GM19397 (cell line): Measurements from ENCODE around the gene PDSS2.
"Not testable (repeated sequence)": the region's sequence is repeated elsewhere in the genome, so short reads cannot be mapped to it uniquely, and the experiment has no call there.

Source experiments
- ATAC-seq: cut with Tn5 transposase; IDR thresholded peaks from one replicate; pipeline ENCODE4 v1.9.1; 2021; ENCODE audit warnings: mild to moderate bottlenecking, moderate library complexity; ENCODE audit not compliant: unreplicated experiment

PDSS2 gene

GRCh38 chr6:107186047-107186446 is 273.3 kb downstream of the PDSS2 start:
- no peak for ATAC-seq

DNA sequence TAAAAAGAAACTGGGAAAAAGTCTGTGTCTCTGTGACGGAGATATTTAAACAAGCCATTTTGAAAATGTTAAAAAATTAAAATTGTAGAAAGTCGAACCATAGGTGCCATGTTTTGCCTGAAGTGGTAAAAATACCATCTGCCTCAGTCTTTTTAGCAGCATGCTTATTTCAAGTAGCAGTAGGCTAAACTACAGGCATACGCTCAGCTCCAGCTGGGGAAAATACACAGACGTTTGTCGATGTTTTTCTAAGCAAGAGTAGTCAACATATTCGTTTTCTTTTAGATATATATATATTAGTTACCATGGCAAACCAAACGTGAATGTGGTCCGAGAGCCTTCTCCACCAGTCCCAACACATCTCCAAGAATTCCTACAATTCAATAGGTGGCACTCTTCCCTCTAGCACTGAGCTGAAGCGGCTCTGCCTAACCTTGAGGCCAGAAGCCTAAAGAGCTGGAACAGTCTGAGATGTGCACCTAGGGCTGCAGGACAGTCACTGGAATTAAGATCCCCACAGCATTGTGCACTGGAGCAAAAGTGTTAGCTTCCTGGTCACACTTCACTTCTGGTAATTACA is 273.9 kb downstream of the PDSS2 start:
- no peak for ATAC-seq

GRCh38 chr6:107184435-107184834 is 274.9 kb downstream of the PDSS2 start:
- ATAC-seq: no peak

GRCh38 chr6:107180099-107180498 is 279.3 kb downstream of the PDSS2 start:
- ATAC-seq: no peak

DNA sequence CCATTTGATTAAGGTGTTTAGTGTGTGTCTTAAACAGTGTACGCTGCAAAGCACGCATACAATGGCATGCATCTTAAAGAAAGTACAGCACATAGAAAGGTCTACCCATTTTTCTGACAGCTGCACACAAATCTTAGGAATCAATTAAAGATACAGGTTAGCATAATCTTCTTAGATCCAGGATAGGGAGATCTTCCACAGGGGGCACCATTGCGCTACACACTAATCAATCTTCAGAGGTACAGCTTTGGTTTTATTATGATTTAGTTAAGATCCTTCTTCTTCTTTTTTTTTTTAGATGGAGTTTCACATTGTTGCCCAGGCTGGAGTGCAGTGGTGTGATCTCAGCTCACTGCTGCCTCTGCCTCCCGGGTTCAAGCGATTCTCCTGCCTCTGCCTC is 280.4 kb downstream of the PDSS2 start:
- no peak for ATAC-seq

DNA sequence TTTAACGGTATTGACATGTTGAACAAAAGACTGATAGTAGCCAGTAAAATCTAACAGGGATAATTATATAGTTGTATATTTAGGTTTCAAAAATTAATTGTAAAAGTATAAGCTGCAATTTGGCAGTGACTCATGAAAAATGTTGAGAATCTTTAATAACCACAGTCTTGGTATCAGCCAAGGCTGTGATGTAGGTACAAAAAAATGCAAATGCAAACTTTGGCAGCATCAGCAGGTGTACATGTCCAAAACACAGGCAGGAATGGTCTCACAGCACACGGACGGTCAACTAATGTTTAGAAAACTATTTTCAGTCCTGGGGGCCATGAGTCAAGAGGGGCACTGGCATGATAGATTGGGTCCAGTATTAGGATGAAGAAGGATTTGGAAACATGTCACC is 285.6 kb downstream of the PDSS2 start:
- ATAC-seq: no peak

GRCh38 chr6:107171513-107171912 is 287.9 kb downstream of the PDSS2 start:
- no peak for ATAC-seq

DNA sequence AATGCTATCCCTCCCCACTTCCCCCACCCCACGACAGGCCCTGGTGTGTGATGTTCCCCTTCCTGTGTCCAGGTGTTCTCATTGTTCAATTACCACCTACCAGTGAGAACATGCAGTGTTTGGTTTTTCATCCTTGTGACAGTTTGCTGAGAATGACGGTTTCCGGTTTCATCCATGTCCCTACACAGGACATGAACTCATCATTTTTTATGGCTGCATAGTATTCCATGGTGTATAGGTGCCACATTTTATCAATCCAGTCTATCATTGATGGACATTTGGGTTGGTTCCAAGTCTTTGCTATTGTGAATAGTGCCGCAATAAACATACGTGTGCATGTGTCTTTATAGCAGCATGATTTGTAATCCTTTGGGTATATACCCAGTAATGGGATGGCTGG is 295.1 kb downstream of the PDSS2 start:
- not testable (repeated sequence) for ATAC-seq

GRCh38 chr6:107161521-107161920 is 297.8 kb downstream of the PDSS2 start:
- no peak for ATAC-seq

DNA sequence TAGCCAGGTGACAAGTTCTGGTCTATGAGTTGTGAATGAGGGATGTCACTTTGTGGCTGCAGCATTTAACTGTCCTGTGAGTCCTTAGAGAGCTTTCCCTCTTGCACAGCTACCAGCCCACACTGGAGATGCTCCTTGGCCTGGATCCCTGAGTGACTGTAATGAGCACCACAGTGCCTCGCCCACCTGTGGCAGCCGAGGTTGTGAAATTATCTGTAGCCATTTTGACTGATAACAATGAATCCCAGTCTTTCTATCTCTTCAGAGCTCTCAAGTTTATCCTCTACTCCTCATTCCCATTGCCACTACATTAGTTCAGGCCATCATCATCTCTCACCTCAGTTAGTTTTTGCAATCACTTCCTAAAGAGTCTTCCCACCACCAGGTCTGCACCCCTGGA is 302.7 kb downstream of the PDSS2 start:
- no peak for ATAC-seq

DNA sequence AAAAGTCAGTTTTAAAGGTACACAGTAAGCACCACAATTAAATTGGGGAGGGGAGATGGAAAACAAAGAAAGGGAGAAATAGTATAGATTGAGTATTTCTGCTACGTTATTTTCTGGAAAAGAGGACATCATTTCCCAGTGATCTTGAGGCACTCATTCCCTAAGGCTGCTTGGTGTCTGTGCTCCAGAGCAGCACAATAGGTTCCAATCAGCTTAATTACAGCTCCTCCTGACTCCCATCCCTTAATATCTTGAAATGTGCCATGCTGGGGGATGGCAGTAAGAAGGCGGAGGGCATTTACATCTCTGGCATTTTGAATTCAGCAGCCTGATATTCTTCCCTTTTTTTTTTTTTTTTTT is 304.6 kb downstream of the PDSS2 start:
- no peak for ATAC-seq

- no peak for ATAC-seq
These were observed 305.1 kb downstream of the PDSS2 start for GRCh38 chr6:107154131-107154800.

- no peak for ATAC-seq
These were observed 306.5 kb downstream of the PDSS2 start for GRCh38 chr6:107152638-107153430.

DNA sequence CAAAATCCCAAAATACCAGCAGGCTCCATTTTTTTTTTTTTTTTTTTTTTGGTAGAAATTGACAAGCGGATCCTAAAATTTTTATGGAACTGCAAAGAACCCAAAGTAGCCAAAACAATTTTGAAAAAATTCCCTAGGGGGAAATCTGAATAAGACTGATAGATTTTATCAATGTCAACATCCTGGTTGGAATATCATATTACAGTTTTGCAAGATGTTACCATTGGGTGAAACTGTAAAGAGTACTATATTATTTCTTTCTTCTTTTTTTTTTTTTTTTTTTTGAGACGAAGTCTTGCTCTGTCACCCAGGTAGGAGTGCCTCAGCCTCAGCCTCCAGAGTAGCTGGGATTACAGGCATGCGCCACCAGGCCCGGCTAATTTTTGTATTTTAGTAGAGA is 314.7 kb downstream of the PDSS2 start:
- no peak for ATAC-seq

DNA sequence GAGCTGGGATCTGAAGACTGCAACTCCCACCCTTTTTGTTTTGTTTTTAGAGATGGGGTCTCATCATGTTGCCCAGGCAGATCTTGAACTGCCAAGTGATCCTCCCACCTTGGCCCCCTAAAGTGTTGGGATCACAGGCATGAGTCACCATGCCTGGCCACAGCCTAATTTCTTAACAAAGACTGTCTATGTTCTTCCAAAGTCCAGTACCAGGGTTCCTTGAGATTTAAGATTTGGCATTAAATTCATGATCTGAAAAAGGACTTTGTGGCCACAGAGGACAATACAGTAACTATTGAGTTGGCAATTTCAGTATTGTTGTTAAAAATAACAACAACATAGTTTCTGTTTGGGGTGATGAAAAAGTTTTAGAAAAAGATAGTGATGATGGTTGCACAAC is 315.4 kb downstream of the PDSS2 start:
- ATAC-seq: no peak

GRCh38 chr6:107140581-107140980 is 318.8 kb downstream of the PDSS2 start:
- ATAC-seq: no peak

- not testable (repeated sequence) for ATAC-seq
These were observed 323.0 kb downstream of the PDSS2 start for GRCh38 chr6:107136324-107136723.

GRCh38 chr6:107135048-107135680 is 324.2 kb downstream of the PDSS2 start:
- ATAC-seq: not testable (repeated sequence)

DNA sequence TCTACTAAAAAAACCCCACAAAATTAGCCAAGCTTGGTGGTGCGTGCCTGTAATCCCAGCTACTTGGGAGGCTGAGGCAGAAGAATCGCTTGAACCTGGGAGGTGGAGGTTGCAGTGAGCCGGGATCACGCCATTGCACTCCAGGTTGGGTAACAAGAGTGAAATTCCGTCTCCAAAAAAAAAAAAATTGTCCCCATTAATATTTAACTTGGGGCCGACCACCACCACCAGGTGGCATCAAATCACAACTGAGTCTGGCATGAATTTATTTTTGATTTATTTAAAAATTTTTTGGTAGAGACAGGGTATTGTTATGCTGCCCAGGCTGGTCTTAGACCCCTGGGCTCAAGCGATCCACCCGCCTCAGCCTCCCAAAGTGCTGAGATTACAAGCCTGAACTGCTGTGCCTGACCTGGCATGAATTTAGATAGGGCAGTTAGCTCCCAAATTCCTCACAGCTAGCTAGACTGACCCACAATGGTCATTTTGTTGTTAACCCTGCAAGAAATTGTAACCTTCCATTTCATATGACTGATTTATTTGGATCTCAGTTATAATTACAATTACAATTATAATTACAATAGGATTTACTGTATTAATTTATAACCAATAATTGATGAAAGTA is 326.9 kb downstream of the PDSS2 start:
- ATAC-seq: no peak

- ATAC-seq: no peak
These were observed 329.9 kb downstream of the PDSS2 start for GRCh38 chr6:107129370-107129925.

DNA sequence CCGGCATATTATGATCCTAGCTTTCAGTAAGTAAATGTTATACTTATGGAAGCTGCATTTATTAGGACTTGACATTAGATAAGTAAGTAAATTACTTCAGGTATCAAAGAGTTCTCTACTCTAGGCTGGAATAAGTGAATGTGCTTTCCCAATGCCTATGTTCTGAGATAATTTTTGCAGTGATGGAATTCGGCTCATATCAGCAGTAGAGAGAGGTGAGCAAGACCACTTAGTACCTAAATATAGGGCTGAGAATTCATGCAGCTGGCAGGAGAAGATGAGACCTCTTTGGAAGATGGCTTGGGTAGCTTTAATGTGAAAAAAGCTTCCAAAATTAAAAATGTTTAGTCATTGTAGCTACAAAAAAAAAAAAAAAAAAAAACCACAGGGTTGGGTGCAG is 330.8 kb downstream of the PDSS2 start:
- ATAC-seq: no peak
